OCI-LY1 (cell line): Measurements from ENCODE around the gene EBP.

ENCODE experiments used
- EZH2 ChIP-seq: fragments of 200-600 bp; sonication (generic), shearing (Covaris generic); IDR thresholded peaks from 2 replicates; pipeline ENCODE4 v1.8.0; 2017; ENCODE audit warnings: borderline replicate concordance, mixed run types, mild to moderate bottlenecking, antibody characterized with exemption, low read length, moderate library complexity, mixed read lengths
- TF ChIP-seq, protein P1 (sequence below): fragments of 200-600 bp; sonication (generic), shearing (Covaris generic); IDR thresholded peaks from 2 replicates; pipeline ENCODE4 v1.5.1; 2017; ENCODE audit warnings: mild to moderate bottlenecking, antibody characterized with exemption, low read length, moderate library complexity, mixed read lengths

DNA sequence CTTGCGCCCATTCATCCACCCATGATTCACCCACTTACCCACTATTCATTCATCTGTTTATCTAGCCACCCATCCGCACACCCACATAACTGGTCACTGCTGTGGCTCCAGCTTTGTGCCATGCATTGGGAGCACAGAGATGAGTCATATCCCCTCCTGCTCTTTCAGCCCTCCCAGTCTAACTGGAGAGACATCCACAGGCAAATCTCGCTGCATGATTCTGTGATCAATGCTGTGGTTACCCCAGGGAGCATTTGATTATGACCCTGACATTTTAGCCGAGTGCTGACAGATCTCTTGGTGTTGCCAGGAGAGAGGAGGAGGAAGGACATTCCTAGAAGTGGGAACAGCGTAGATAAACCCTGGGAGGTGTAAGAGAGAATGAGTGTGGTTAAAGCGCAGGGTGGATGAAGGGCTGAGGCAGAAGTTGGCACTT lies 23.2 kb upstream of the EBP start:
- TF ChIP-seq, protein P1, sequence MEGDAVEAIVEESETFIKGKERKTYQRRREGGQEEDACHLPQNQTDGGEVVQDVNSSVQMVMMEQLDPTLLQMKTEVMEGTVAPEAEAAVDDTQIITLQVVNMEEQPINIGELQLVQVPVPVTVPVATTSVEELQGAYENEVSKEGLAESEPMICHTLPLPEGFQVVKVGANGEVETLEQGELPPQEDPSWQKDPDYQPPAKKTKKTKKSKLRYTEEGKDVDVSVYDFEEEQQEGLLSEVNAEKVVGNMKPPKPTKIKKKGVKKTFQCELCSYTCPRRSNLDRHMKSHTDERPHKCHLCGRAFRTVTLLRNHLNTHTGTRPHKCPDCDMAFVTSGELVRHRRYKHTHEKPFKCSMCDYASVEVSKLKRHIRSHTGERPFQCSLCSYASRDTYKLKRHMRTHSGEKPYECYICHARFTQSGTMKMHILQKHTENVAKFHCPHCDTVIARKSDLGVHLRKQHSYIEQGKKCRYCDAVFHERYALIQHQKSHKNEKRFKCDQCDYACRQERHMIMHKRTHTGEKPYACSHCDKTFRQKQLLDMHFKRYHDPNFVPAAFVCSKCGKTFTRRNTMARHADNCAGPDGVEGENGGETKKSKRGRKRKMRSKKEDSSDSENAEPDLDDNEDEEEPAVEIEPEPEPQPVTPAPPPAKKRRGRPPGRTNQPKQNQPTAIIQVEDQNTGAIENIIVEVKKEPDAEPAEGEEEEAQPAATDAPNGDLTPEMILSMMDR = no peak
- TF ChIP-seq EZH2 = no peak
